K562 (cell line): Measurements from ENCODE around the gene C2orf69. TPM values are rescaled to one million over a fixed set of nuclear protein-coding genes. Genes with fewer than 3 reads are reported as not detected.

Source experiments
- ATF7 ChIP-seq: fragments of 450-650 bp; IDR thresholded peaks from 2 replicates; pipeline ENCODE4 v1.7.1; 2014; ENCODE audit warnings: mild to moderate bottlenecking, moderate library complexity
- BCL6 ChIP-seq: fragments of 250-450 bp; sonication (Bioruptor Pico); IDR thresholded peaks from 2 replicates; pipeline ENCODE4 v1.4.0; 2020
- E2F3 ChIP-seq: fragments of 250-450 bp; sonication (Bioruptor Pico); IDR thresholded peaks from 2 replicates; pipeline ENCODE4 v1.4.0; 2020; ENCODE audit warnings: mild to moderate bottlenecking
- E4F1 ChIP-seq: fragments of 250-450 bp; sonication (Bioruptor Pico); IDR thresholded peaks from 2 replicates; pipeline ENCODE4 v1.5.0; 2021; ENCODE audit warnings: mild to moderate bottlenecking, borderline replicate concordance
- ETV5 ChIP-seq: sonication (generic); formaldehyde crosslinking; IDR thresholded peaks from 2 replicates; pipeline ENCODE4 v1.4.0; 2020; ENCODE audit warnings: low read depth, mild to moderate bottlenecking, missing genetic modification reagents
- GTF2F1 ChIP-seq: IDR thresholded peaks from 2 replicates; pipeline ENCODE4 v1.6.1; 2011; ENCODE audit warnings: low read depth, low read length, improper control_type of control experiment
- HDGF ChIP-seq: fragments of 450-650 bp; IDR thresholded peaks from 2 replicates; pipeline ENCODE4 v1.6.1; 2016
- MTA2 ChIP-seq: fragments of 450-650 bp; IDR thresholded peaks from 2 replicates; pipeline ENCODE4 v1.6.1; 2016; ENCODE audit warnings: low read depth
- NR2C1 ChIP-seq, 2 experiments: fragments of 450-650 bp; IDR thresholded peaks; 2 replicates each; pipeline ENCODE4 v1.6.1; 2017; ENCODE audit warnings: mild to moderate bottlenecking in 2 of 2, antibody characterized with exemption in 1 of 2, inconsistent platforms in 1 of 2, missing compliant biosample characterization in 1 of 2, missing genetic modification characterization in 1 of 2
- SREBF1 ChIP-seq: fragments of 150-350 bp; IDR thresholded peaks from 2 replicates; pipeline ENCODE4 v1.6.1; 2014; ENCODE audit warnings: antibody characterized with exemption, low read depth, low read length, borderline replicate concordance
- TOE1 ChIP-seq, 2 experiments: fragments of 450-650 bp in 1 of 2; sonication (generic) in 1 of 2; formaldehyde crosslinking in 1 of 2; IDR thresholded peaks; 2 replicates each; pipeline versions ENCODE4 v1.7.1 to v1.8.0; 2016 to 2022; ENCODE audit warnings: borderline replicate concordance in 2 of 2, mild to moderate bottlenecking in 2 of 2, antibody characterized with exemption in 1 of 2, inconsistent platforms in 1 of 2, low read depth in 1 of 2, missing genetic modification reagents in 1 of 2, moderate library complexity in 1 of 2
- polyA plus RNA-seq, 8 experiments: library from polyadenylated mRNA; depleted of rRNA in 4 of 8; stranded (reverse) in 5 of 8; unstranded in 3 of 8; fragments of >200 nt; fragmentation: Nextera tagmentation in 2 of 8; fragmentation: Illumina TruSeq in 1 of 8; extraction: Ambion mirVana in 2 of 8; extraction: Trizol in 1 of 8; gene quantifications; 2 replicates each; pipeline versions ENCODE4 v1.2.1 to v1.2.3, GENCODE V29; 2011 to 2014; ENCODE audit warnings: inconsistent platforms in 1 of 8, missing spikeins in 1 of 8
- total RNA-seq, 7 experiments: library from RNA; depleted of rRNA in 6 of 7; stranded (reverse); fragments of >200 nt in 6 of 7; fragmentation: Illumina TruSeq in 2 of 7; extraction: Trizol in 2 of 7; gene quantifications; 2 replicates each; pipeline versions ENCODE4 v1.2.1 to v1.2.3, GENCODE V29; 2011 to 2021; ENCODE audit warnings: low replicate concordance in 1 of 7
- TF ChIP-seq, protein P1 (sequence below), 2 experiments: fragments of 150-350 bp in 1 of 2; IDR thresholded peaks; 2 replicates each; pipeline ENCODE4 v1.6.1; 2012 to 2016; ENCODE audit warnings: low read depth in 2 of 2, low read length in 2 of 2, mild to moderate bottlenecking in 1 of 2, moderate library complexity in 1 of 2
- TF ChIP-seq, protein P2 (sequence below), 3 experiments: fragments of 200-800 bp in 1 of 3; sonication (Bioruptor generic) in 1 of 3; sonication (generic) in 1 of 3; formaldehyde crosslinking in 1 of 3; IDR thresholded peaks; 2 replicates each; pipeline versions ENCODE4 v1.6.1 to v1.8.0; 2016 to 2022; ENCODE audit warnings: mild to moderate bottlenecking in 2 of 3, missing compliant biosample characterization in 2 of 3, missing genetic modification characterization in 2 of 3, missing genetic modification reagents in 1 of 3
- TF ChIP-seq, protein P3 (sequence below): sonication (generic); formaldehyde crosslinking; IDR thresholded peaks from 2 replicates; pipeline ENCODE4 v1.8.1; 2023; ENCODE audit warnings: mild to moderate bottlenecking, missing genetic modification reagents
- TF ChIP-seq, protein P4 (sequence below): fragments of 250-450 bp; sonication (Bioruptor Pico); IDR thresholded peaks from 2 replicates; pipeline ENCODE4 v1.4.0; 2020; ENCODE audit warnings: mild to moderate bottlenecking, moderate library complexity

The C2orf69 gene
- total and polyA plus RNA-seq, 9 of the 15 experiments (the other 6 are each of a cell fraction or from before 2014, with no cell fraction given) = 3.4 to 9.8 (median 5.7) TPM

- no peak for TF ChIP-seq TOE1 (IDR thresholded peaks at IDR 0.05; ENCODE audit: borderline replicate concordance)
- TF ChIP-seq TOE1 (CRISPR knock-in tag; IDR thresholded peaks at IDR 0.05; ENCODE audit: borderline replicate concordance, low read depth) = no peak
- TF ChIP-seq NR2C1 (IDR thresholded peaks at IDR 0.05) = no peak
- peak; percentile 31; the same call in 1 of the 2 replicates for TF ChIP-seq NR2C1 (tag; IDR thresholded peaks at IDR 0.05)
- TF ChIP-seq HDGF = no peak
- TF ChIP-seq, protein P1, sequence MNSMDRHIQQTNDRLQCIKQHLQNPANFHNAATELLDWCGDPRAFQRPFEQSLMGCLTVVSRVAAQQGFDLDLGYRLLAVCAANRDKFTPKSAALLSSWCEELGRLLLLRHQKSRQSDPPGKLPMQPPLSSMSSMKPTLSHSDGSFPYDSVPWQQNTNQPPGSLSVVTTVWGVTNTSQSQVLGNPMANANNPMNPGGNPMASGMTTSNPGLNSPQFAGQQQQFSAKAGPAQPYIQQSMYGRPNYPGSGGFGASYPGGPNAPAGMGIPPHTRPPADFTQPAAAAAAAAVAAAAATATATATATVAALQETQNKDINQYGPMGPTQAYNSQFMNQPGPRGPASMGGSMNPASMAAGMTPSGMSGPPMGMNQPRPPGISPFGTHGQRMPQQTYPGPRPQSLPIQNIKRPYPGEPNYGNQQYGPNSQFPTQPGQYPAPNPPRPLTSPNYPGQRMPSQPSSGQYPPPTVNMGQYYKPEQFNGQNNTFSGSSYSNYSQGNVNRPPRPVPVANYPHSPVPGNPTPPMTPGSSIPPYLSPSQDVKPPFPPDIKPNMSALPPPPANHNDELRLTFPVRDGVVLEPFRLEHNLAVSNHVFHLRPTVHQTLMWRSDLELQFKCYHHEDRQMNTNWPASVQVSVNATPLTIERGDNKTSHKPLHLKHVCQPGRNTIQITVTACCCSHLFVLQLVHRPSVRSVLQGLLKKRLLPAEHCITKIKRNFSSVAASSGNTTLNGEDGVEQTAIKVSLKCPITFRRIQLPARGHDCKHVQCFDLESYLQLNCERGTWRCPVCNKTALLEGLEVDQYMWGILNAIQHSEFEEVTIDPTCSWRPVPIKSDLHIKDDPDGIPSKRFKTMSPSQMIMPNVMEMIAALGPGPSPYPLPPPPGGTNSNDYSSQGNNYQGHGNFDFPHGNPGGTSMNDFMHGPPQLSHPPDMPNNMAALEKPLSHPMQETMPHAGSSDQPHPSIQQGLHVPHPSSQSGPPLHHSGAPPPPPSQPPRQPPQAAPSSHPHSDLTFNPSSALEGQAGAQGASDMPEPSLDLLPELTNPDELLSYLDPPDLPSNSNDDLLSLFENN (IDR thresholded peaks at IDR 0.05; ENCODE audit: low read depth in 2 of 2, low read length in 2 of 2) = no peak
- TF ChIP-seq, protein P2, sequence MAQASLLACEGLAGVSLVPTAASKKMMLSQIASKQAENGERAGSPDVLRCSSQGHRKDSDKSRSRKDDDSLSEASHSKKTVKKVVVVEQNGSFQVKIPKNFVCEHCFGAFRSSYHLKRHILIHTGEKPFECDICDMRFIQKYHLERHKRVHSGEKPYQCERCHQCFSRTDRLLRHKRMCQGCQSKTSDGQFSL (CRISPR knock-in tag; IDR thresholded peaks at IDR 0.05) = no peak
- TF ChIP-seq, protein P2 (tag; IDR thresholded peaks at IDR 0.05) = no peak
- no peak for TF ChIP-seq ATF7
- no peak for TF ChIP-seq E4F1 (CRISPR knock-in tag)
- TF ChIP-seq, protein P3, sequence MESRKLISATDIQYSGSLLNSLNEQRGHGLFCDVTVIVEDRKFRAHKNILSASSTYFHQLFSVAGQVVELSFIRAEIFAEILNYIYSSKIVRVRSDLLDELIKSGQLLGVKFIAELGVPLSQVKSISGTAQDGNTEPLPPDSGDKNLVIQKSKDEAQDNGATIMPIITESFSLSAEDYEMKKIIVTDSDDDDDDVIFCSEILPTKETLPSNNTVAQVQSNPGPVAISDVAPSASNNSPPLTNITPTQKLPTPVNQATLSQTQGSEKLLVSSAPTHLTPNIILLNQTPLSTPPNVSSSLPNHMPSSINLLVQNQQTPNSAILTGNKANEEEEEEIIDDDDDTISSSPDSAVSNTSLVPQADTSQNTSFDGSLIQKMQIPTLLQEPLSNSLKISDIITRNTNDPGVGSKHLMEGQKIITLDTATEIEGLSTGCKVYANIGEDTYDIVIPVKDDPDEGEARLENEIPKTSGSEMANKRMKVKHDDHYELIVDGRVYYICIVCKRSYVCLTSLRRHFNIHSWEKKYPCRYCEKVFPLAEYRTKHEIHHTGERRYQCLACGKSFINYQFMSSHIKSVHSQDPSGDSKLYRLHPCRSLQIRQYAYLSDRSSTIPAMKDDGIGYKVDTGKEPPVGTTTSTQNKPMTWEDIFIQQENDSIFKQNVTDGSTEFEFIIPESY (CRISPR knock-in tag) = no peak
- TF ChIP-seq, protein P4, sequence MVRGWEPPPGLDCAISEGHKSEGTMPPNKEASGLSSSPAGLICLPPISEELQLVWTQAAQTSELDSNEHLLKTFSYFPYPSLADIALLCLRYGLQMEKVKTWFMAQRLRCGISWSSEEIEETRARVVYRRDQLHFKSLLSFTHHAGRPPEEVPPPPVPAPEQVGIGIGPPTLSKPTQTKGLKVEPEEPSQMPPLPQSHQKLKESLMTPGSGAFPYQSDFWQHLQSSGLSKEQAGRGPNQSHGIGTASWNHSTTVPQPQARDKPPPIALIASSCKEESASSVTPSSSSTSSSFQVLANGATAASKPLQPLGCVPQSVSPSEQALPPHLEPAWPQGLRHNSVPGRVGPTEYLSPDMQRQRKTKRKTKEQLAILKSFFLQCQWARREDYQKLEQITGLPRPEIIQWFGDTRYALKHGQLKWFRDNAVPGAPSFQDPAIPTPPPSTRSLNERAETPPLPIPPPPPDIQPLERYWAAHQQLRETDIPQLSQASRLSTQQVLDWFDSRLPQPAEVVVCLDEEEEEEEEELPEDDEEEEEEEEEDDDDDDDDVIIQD (CRISPR knock-in tag) = no peak
- no peak for TF ChIP-seq ETV5 (CRISPR knock-in tag)
- TF ChIP-seq GTF2F1 = no peak
- no peak for TF ChIP-seq BCL6
- TF ChIP-seq E2F3 (CRISPR knock-in tag) = no peak
- TF ChIP-seq MTA2 = peak; percentile 49; the same call in 1 of the 2 replicates
- TF ChIP-seq SREBF1 = no peak
Measured at GRCh38 chr2:199902486-199903110, 8.5 kb upstream of the C2orf69 start (continued).
